ENCODE results near the gene PTCSC3.

The PTCSC3 gene

GRCh38 chr14:36176524-36176923 lies at the start of gene PTCSC3:
TSS of gene PTCSC3 (minus strand) at chr14:36176722.
- DNase-seq (ENCODE audit: low read depth, low spot score): no peak

- no peak for DNase-seq (ENCODE audit: low read depth, low spot score)
These were observed 49.6 kb upstream of the PTCSC3 start for GRCh38 chr14:36226164-36226563.

- DNase-seq (ENCODE audit: low read depth, low spot score): no peak
These were observed 47.7 kb upstream of the PTCSC3 start for GRCh38 chr14:36224176-36224575.

GRCh38 chr14:36223558-36223957 lies 47.0 kb upstream of the PTCSC3 start:
- DNase-seq (ENCODE audit: low read depth, low spot score): no peak

- DNase-seq (ENCODE audit: low read depth, low spot score): no peak
These were observed 46.5 kb upstream of the PTCSC3 start for GRCh38 chr14:36222952-36223468.

GRCh38 chr14:36222337-36222736 lies 45.8 kb upstream of the PTCSC3 start:
- DNase-seq (ENCODE audit: low read depth, low spot score): no peak

GRCh38 chr14:36221112-36221511 lies 44.6 kb upstream of the PTCSC3 start:
- DNase-seq (ENCODE audit: low read depth, low spot score): no peak

GRCh38 chr14:36217732-36218131 lies 41.2 kb upstream of the PTCSC3 start:
- no peak for DNase-seq (ENCODE audit: low read depth, low spot score)

- no peak for DNase-seq (ENCODE audit: low read depth, low spot score)
These were observed 40.5 kb upstream of the PTCSC3 start for GRCh38 chr14:36217027-36217426.

- no peak for DNase-seq (ENCODE audit: low read depth, low spot score)
These were observed 38.7 kb upstream of the PTCSC3 start for GRCh38 chr14:36215217-36215598.

- DNase-seq (ENCODE audit: low read depth, low spot score): no peak
These were observed 38.1 kb upstream of the PTCSC3 start for GRCh38 chr14:36214476-36215216.

- DNase-seq (ENCODE audit: low read depth, low spot score): no peak
These were observed 36.5 kb upstream of the PTCSC3 start for GRCh38 chr14:36212987-36213386.

- DNase-seq (ENCODE audit: low read depth, low spot score): no peak
These were observed 36.1 kb upstream of the PTCSC3 start for GRCh38 chr14:36212577-36212976.

GRCh38 chr14:36208690-36209278 lies 32.3 kb upstream of the PTCSC3 start:
- DNase-seq (ENCODE audit: low read depth, low spot score): no peak

- DNase-seq (ENCODE audit: low read depth, low spot score): no peak
These were observed 31.0 kb upstream of the PTCSC3 start for GRCh38 chr14:36207500-36207899.

- DNase-seq (ENCODE audit: low read depth, low spot score): no peak
These were observed 28.0 kb upstream of the PTCSC3 start for GRCh38 chr14:36204461-36205073.

- no peak for DNase-seq (ENCODE audit: low read depth, low spot score)
These were observed 21.9 kb upstream of the PTCSC3 start for GRCh38 chr14:36198378-36198777.

- DNase-seq (ENCODE audit: low read depth, low spot score): no peak
These were observed 18.1 kb upstream of the PTCSC3 start for GRCh38 chr14:36194663-36195062.

GRCh38 chr14:36192530-36192929 lies 16.0 kb upstream of the PTCSC3 start:
- no peak for DNase-seq (ENCODE audit: low read depth, low spot score)

GRCh38 chr14:36183402-36183801 lies 6.9 kb upstream of the PTCSC3 start:
- DNase-seq (ENCODE audit: low read depth, low spot score): no peak

- no peak for DNase-seq (ENCODE audit: low read depth, low spot score)
These were observed 4.9 kb upstream of the PTCSC3 start for GRCh38 chr14:36181417-36181816.

GRCh38 chr14:36177489-36177888 lies 967 bp upstream of the PTCSC3 start:
- DNase-seq (ENCODE audit: low read depth, low spot score): no peak
